ENCODE measurements around the gene CAMTA1.

GRCh38 chr1:7671676-7672075 is 886.4 kb downstream of the CAMTA1 start:
- TF ChIP-seq, protein P1, sequence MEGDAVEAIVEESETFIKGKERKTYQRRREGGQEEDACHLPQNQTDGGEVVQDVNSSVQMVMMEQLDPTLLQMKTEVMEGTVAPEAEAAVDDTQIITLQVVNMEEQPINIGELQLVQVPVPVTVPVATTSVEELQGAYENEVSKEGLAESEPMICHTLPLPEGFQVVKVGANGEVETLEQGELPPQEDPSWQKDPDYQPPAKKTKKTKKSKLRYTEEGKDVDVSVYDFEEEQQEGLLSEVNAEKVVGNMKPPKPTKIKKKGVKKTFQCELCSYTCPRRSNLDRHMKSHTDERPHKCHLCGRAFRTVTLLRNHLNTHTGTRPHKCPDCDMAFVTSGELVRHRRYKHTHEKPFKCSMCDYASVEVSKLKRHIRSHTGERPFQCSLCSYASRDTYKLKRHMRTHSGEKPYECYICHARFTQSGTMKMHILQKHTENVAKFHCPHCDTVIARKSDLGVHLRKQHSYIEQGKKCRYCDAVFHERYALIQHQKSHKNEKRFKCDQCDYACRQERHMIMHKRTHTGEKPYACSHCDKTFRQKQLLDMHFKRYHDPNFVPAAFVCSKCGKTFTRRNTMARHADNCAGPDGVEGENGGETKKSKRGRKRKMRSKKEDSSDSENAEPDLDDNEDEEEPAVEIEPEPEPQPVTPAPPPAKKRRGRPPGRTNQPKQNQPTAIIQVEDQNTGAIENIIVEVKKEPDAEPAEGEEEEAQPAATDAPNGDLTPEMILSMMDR (IDR thresholded peaks at IDR 0.05 in 2 of 3, conservative IDR thresholded peaks at IDR 0.05 in 1 of 3; ENCODE audit: borderline replicate concordance in 1 of 3, insufficient read depth in 1 of 3, low read depth in 2 of 3, low read length in 2 of 3), result no peak
- TF ChIP-seq REST (IDR thresholded peaks at IDR 0.05; ENCODE audit: low read depth) (no peak), YY1 (IDR thresholded peaks at IDR 0.05; ENCODE audit: extremely low read depth, insufficient replicate concordance, low read depth, low read length) (no peak)

All from HCT116 (cell line).